K562 (cell line): ENCODE data around the gene RFESD. TPM values are rescaled to one million over a fixed set of nuclear protein-coding genes. Genes with fewer than 3 reads are reported as not detected.

ENCODE experiments used
- ATAC-seq: fragments of 200-7000 bp; cut with Tn5 transposase; 3 replicates; pipeline ENCODE4 v1.9.1; 2020; ENCODE audit warnings: moderate library complexity
- BruUV-seq: library from RNA; stranded (reverse); fragments of 400-500 nt; replicated peaks from 2 replicates; lab custom pipeline; 2021; lab: Mats Ljungman, UMichigan
- CTCF ChIA-PET: fragments of 300-600 bp; formaldehyde crosslinking; extraction: SDS; loops from one replicate; lab custom pipeline; 2021; ENCODE audit warnings: low intra/inter-chr PET ratio; lab: Yijun Ruan, JAX
- POLR2A ChIA-PET: fragments of 300-600, 350-650 bp; sonication (Branson Sonifier 250); formaldehyde crosslinking; extraction: SDS; loops from one replicate; lab custom pipeline; 2021; ENCODE audit warnings: antibody characterized with exemption, inconsistent platforms; lab: Yijun Ruan, JAX
- DNase-seq, 4 experiments: peaks; one replicate each; pipeline versions ENCODE4 v3.0.0 to v3.0.0-alpha.2; 2011 to 2018; ENCODE audit warnings: low spot score in 3 of 4, mixed read lengths in 3 of 4; ENCODE audit errors: extremely low read depth in 1 of 4
- FAIRE-seq: peaks from 2 replicates; lab custom pipeline; 2011; peaks lifted over from hg19 to GRCh38; lab: Jason Lieb, UNC
- H2AFZ ChIP-seq: 2 replicates; pipeline ENCODE4 v1.6.0; 2011; ENCODE audit warnings: low read depth, low read length, control low read depth, inconsistent platforms
- H3K27ac ChIP-seq: fragments of 200-600 bp; 3 replicates; pipeline ENCODE4 v1.8.0; 2011; ENCODE audit warnings: low read depth, mild to moderate bottlenecking, control low read depth, inconsistent platforms, low read length, moderate library complexity, mixed read lengths; ENCODE audit errors: extremely low read depth
- H3K27me3 ChIP-seq, 2 experiments: fragments of 300-600 bp in 1 of 2; 2 replicates in 1 of 2; 3 replicates in 1 of 2; pipeline versions ENCODE4 v1.6.0 to v1.8.0; 2011; ENCODE audit warnings: inconsistent platforms in 2 of 2, low read length in 2 of 2, mild to moderate bottlenecking in 1 of 2, mixed read lengths in 1 of 2, moderate library complexity in 1 of 2; ENCODE audit not compliant: control insufficient read depth in 2 of 2, insufficient read depth in 2 of 2
- H3K36me3 ChIP-seq: fragments of 300-600 bp; 3 replicates; pipeline ENCODE4 v1.8.0; 2011; ENCODE audit warnings: mild to moderate bottlenecking, low read length, inconsistent platforms; ENCODE audit not compliant: control insufficient read depth, insufficient read depth
- H3K4me1 ChIP-seq, 2 experiments: fragments of 200-600 bp in 1 of 2; replicated peaks in 1 of 2; 2 replicates in 1 of 2; 3 replicates in 1 of 2; pipeline versions ENCODE4 v1.5.1 to v1.8.0; 2011; ENCODE audit warnings: inconsistent platforms in 2 of 2, low read length in 2 of 2, mild to moderate bottlenecking in 1 of 2, mixed read lengths in 1 of 2, moderate library complexity in 1 of 2; ENCODE audit not compliant: control insufficient read depth in 2 of 2, insufficient read depth in 2 of 2
- H3K4me2 ChIP-seq: 2 replicates; pipeline ENCODE4 v1.6.1; 2011; ENCODE audit warnings: low read length, control low read depth, inconsistent platforms, mixed read lengths; ENCODE audit not compliant: insufficient read depth
- H3K4me3 ChIP-seq: fragments of 200-600 bp; sonication (generic), shearing (Covaris generic); 2 replicates; pipeline ENCODE4 v1.5.1; 2016; ENCODE audit warnings: control low read depth, inconsistent platforms
- H3K79me2 ChIP-seq: fragments of 200-600 bp; 3 replicates; pipeline ENCODE4 v1.8.0; 2011; ENCODE audit warnings: low read length, inconsistent platforms; ENCODE audit not compliant: control insufficient read depth, insufficient read depth
- H3K9ac ChIP-seq, 2 experiments: 2 replicates each; pipeline versions ENCODE4 v1.6.0 to v1.6.1; 2011; ENCODE audit warnings: low read depth in 2 of 2, low read length in 2 of 2, control low read depth in 1 of 2, inconsistent platforms in 1 of 2, mild to moderate bottlenecking in 1 of 2, mixed read lengths in 1 of 2; ENCODE audit not compliant: insufficient read depth in 1 of 2
- H3K9me1 ChIP-seq: one replicate; pipeline ENCODE4 v1.6.0; 2011; ENCODE audit warnings: inconsistent platforms, mild to moderate bottlenecking, low read length, moderate library complexity; ENCODE audit not compliant: control insufficient read depth, insufficient read depth
- H3K9me3 ChIP-seq: replicated peaks from 2 replicates; pipeline ENCODE4 v1.5.1; 2011; ENCODE audit warnings: low read depth, low read length, inconsistent platforms; ENCODE audit not compliant: control insufficient read depth, insufficient read depth
- H4K20me1 ChIP-seq: replicated peaks from 2 replicates; pipeline ENCODE4 v1.6.1; 2011; ENCODE audit warnings: low read length, inconsistent platforms, mixed read lengths; ENCODE audit not compliant: control insufficient read depth, insufficient read depth
- CBX8 ChIP-seq: fragments of 200-600 bp; sonication (generic); IDR thresholded peaks from 2 replicates; pipeline ENCODE4 v1.6.1; 2012; ENCODE audit warnings: borderline replicate concordance, mixed run types, low read depth, mild to moderate bottlenecking, moderate library complexity, mixed read lengths, low read length, control low read depth, inconsistent platforms; ENCODE audit not compliant: poor library complexity, severe bottlenecking; ENCODE audit errors: extremely low read depth
- DNMT1 ChIP-seq: fragments of 450-650 bp; IDR thresholded peaks from 2 replicates; pipeline ENCODE4 v1.6.1; 2016; ENCODE audit warnings: antibody characterized with exemption, mild to moderate bottlenecking
- NFIC ChIP-seq: fragments of 450-650 bp; IDR thresholded peaks from 2 replicates; pipeline ENCODE4 v1.6.1; 2017; ENCODE audit warnings: mild to moderate bottlenecking, inconsistent platforms
- PHF21A ChIP-seq: fragments of 450-650 bp; IDR thresholded peaks from 2 replicates; pipeline ENCODE4 v1.6.1; 2017; ENCODE audit warnings: low read depth, borderline replicate concordance
- SRSF3 ChIP-seq: fragments of 200-400 bp; formaldehyde crosslinking; IDR thresholded peaks from 2 replicates; pipeline ENCODE4 v1.6.1; 2016; ENCODE audit warnings: mild to moderate bottlenecking, low read length, moderate library complexity; ENCODE audit not compliant: insufficient read depth
- ZNF449 ChIP-seq: fragments of 250-450 bp; sonication (Bioruptor Pico); IDR thresholded peaks from 2 replicates; pipeline ENCODE4 v1.8.0; 2022; ENCODE audit warnings: moderate library complexity, mild to moderate bottlenecking, inconsistent platforms
- WGBS: fragments of 100-300 bp; shearing (Covaris generic); methylation state at CpG from one replicate; pipeline ENCODE4 v1.1.6; 2016; ENCODE audit warnings: low coverage, mixed read lengths; ENCODE audit not compliant: insufficient coverage; ENCODE audit errors: missing lambda C conversion rate; 5-methylcytosine and 5-hydroxymethylcytosine counted together
- in situ Hi-C: fragments of 300-500 bp; cut with MboI; formaldehyde crosslinking; loops from 4 replicates; pipeline ENCODE4 v1.15.0; 2018; ENCODE audit warnings: inconsistent platforms, mixed read lengths
- intact Hi-C: fragments of 100-400 bp; cut with micrococcal nuclease; formaldehyde crosslinking; loops from 2 replicates; pipeline ENCODE4 v1.14.2; 2022
- polyA plus RNA-seq, 8 experiments: library from polyadenylated mRNA; depleted of rRNA in 4 of 8; stranded (reverse) in 5 of 8; unstranded in 3 of 8; fragments of >200 nt; fragmentation: Nextera tagmentation in 2 of 8; fragmentation: Illumina TruSeq in 1 of 8; extraction: Ambion mirVana in 2 of 8; extraction: Trizol in 1 of 8; gene quantifications; 2 replicates each; pipeline versions ENCODE4 v1.2.1 to v1.2.3, GENCODE V29; 2011 to 2014; ENCODE audit warnings: inconsistent platforms in 1 of 8, missing spikeins in 1 of 8
- total RNA-seq, 7 experiments: library from RNA; depleted of rRNA in 6 of 7; stranded (reverse); fragments of >200 nt in 6 of 7; fragmentation: Illumina TruSeq in 2 of 7; extraction: Trizol in 2 of 7; gene quantifications; 2 replicates each; pipeline versions ENCODE4 v1.2.1 to v1.2.3, GENCODE V29; 2011 to 2021; ENCODE audit warnings: low replicate concordance in 1 of 7
- TF ChIP-seq, protein P1 (sequence below): fragments of 450-650 bp; IDR thresholded peaks from 2 replicates; pipeline ENCODE4 v1.6.1; 2016; ENCODE audit warnings: mild to moderate bottlenecking
- TF ChIP-seq, protein P2 (sequence below): fragments of 200-400 bp; formaldehyde crosslinking; IDR thresholded peaks from 2 replicates; pipeline ENCODE4 v1.6.1; 2017; ENCODE audit warnings: mild to moderate bottlenecking, low read depth, low read length, moderate library complexity

The RFESD gene
- total and polyA plus RNA-seq, 9 of the 15 experiments (the other 6 are each of a cell fraction or from before 2014, with no cell fraction given) = 62.3 to 600 (median 140) TPM

- ATAC-seq = no peak
- POLR2A ChIA-PET = interaction anchor here (0.8 to 3.1 kb wide), 5 partner anchors 8 to 90 kb away, joined by 3 to 18 read pairs (median 3); no protein-coding TSS in a partner anchor
- H3K79me2 ChIP-seq = no peaks in the 10 kb centered on the region
- CTCF ChIA-PET = no interaction called here
- TF ChIP-seq, protein P1, sequence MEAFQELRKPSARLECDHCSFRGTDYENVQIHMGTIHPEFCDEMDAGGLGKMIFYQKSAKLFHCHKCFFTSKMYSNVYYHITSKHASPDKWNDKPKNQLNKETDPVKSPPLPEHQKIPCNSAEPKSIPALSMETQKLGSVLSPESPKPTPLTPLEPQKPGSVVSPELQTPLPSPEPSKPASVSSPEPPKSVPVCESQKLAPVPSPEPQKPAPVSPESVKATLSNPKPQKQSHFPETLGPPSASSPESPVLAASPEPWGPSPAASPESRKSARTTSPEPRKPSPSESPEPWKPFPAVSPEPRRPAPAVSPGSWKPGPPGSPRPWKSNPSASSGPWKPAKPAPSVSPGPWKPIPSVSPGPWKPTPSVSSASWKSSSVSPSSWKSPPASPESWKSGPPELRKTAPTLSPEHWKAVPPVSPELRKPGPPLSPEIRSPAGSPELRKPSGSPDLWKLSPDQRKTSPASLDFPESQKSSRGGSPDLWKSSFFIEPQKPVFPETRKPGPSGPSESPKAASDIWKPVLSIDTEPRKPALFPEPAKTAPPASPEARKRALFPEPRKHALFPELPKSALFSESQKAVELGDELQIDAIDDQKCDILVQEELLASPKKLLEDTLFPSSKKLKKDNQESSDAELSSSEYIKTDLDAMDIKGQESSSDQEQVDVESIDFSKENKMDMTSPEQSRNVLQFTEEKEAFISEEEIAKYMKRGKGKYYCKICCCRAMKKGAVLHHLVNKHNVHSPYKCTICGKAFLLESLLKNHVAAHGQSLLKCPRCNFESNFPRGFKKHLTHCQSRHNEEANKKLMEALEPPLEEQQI = no peak
- peak; percentile 34 for TF ChIP-seq NFIC
- TF ChIP-seq, all 486 proteins: peak for 1
- BruUV-seq = no TSS peak
- Histone ChIP-seq H3K4me1 (peaks cover 3 to 31% of the 10 kb centered on the region in 2 experiments; a peak in 4 of 5 replicates), H3K4me2 (no peak overlapping the region), H3K9me1 (no peaks in the 10 kb centered on the region), H4K20me1 (no peaks in the 10 kb centered on the region), H3K9me3 (no peaks in the 10 kb centered on the region), H3K27ac (no peak overlapping the region), H3K27me3 (no peaks in the 10 kb centered on the region), H3K9ac (no peak overlapping the region), H2AFZ (no peak overlapping the region), H3K4me3 (no peak overlapping the region), H3K36me3 (no peaks in the 10 kb centered on the region; the same call in 2 of the 3 replicates)
- in situ Hi-C loops (loop anchor here (5.0 kb wide), 1 partner anchor 59 kb away; no protein-coding TSS in a partner anchor), intact Hi-C loops (no loop called here)
- FAIRE-seq (no peak), DNase-seq (no peak)
These were observed 21.6 kb downstream of the RFESD start for GRCh38 chr5:95668216-95668615.

DNA sequence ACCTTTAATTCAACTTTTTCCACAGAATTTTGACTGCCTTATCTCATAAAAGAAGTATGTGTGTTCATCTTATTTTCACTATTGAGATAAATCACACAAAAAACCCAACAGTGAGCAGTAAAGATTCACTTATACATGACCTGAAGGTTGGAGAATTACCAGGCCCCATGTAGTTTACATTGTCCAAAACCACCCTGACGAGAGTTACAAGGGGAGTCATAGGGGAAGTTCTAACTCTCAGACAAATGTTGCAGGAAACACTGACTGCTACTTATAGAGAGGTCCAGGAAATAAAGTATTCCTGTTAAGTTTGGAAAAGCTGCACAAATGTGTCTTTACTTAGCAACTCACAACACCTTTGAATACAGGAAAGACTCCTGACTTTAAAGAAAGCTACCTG is 22.2 kb downstream of the RFESD start:
- ChIA-PET CTCF (no interaction called here), POLR2A (interaction anchor here (0.8 to 3.1 kb wide), 5 partner anchors 11 to 90 kb away, joined by 3 to 18 read pairs (median 3); no protein-coding TSS in a partner anchor)
- H3K4me1 ChIP-seq = peaks cover 3 to 31% of the 10 kb centered on the region in 2 experiments; a peak in 4 of 5 replicates
- no peak for ATAC-seq
- no peak overlapping the region for H3K4me3 ChIP-seq
- no peaks in the 10 kb centered on the region for H3K9me3 ChIP-seq
- H3K9ac ChIP-seq = peak overlapping the region in 1 of 2 experiments; percentile 11; a peak in 1 of 4 replicates
- H4K20me1 ChIP-seq = no peaks in the 10 kb centered on the region
- H3K27me3 ChIP-seq = no peaks in the 10 kb centered on the region
- H3K79me2 ChIP-seq = no peaks in the 10 kb centered on the region
- no peaks in the 10 kb centered on the region for H3K9me1 ChIP-seq
- H3K36me3 ChIP-seq = no peaks in the 10 kb centered on the region; the same call in 2 of the 3 replicates
- in situ Hi-C loops = loop anchor here (5.0 kb wide), 1 partner anchor 59 kb away; no protein-coding TSS in a partner anchor
- intact Hi-C loops = no loop called here
- H2AFZ ChIP-seq = peak overlapping the region; percentile 73
- WGBS = 76% methylated on average over 1 of the region's 1 CpG
- H3K27ac ChIP-seq = no peak overlapping the region
- no peak for DNase-seq
- no TSS peak for BruUV-seq
- H3K4me2 ChIP-seq = no peak overlapping the region
- no peak for FAIRE-seq
- no peak for TF ChIP-seq CBX8
- no peak for TF ChIP-seq DNMT1
- TF ChIP-seq PHF21A = no peak
- TF ChIP-seq, protein P2, sequence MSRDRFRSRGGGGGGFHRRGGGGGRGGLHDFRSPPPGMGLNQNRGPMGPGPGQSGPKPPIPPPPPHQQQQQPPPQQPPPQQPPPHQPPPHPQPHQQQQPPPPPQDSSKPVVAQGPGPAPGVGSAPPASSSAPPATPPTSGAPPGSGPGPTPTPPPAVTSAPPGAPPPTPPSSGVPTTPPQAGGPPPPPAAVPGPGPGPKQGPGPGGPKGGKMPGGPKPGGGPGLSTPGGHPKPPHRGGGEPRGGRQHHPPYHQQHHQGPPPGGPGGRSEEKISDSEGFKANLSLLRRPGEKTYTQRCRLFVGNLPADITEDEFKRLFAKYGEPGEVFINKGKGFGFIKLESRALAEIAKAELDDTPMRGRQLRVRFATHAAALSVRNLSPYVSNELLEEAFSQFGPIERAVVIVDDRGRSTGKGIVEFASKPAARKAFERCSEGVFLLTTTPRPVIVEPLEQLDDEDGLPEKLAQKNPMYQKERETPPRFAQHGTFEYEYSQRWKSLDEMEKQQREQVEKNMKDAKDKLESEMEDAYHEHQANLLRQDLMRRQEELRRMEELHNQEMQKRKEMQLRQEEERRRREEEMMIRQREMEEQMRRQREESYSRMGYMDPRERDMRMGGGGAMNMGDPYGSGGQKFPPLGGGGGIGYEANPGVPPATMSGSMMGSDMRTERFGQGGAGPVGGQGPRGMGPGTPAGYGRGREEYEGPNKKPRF = no peak
- TF ChIP-seq SRSF3 = no peak
- no peak for TF ChIP-seq ZNF449 (CRISPR knock-in tag)
